Urinary bladder (tissue), 4 donors: ENCODE results near the gene GEMIN7. TPM values are rescaled to one million over a fixed set of nuclear protein-coding genes. Genes with fewer than 3 reads are reported as not detected.

Experiments
- DNase-seq: peaks from one replicate; pipeline ENCODE4 v3.0.0-alpha.2; 2015; ENCODE audit errors: extremely low spot score
- H3K27ac ChIP-seq: one replicate; pipeline ENCODE4 v1.5.1; 2013; ENCODE audit warnings: low read depth, mild to moderate bottlenecking, moderate library complexity
- H3K36me3 ChIP-seq: one replicate; pipeline ENCODE4 v1.6.1; 2013; ENCODE audit warnings: mild to moderate bottlenecking, moderate library complexity; ENCODE audit not compliant: insufficient read depth
- H3K4me1 ChIP-seq: one replicate; pipeline ENCODE4 v1.6.1; 2013; ENCODE audit warnings: mild to moderate bottlenecking, moderate library complexity; ENCODE audit not compliant: insufficient read depth
- H3K4me3 ChIP-seq: one replicate; pipeline ENCODE4 v1.5.1; 2013; ENCODE audit warnings: low read depth, low read length
- WGBS: extraction: QIAGEN DNeasy Blood & Tissue Kit; methylation state at CpG from one replicate; pipeline ENCODE4 v1.1.7; 2013; 5-methylcytosine and 5-hydroxymethylcytosine counted together
- polyA plus RNA-seq: library from polyadenylated mRNA; stranded (reverse); fragments of 200-250 nt; gene quantifications from one replicate; pipeline ENCODE4 v1.2.3, GENCODE V29; 2013
- total RNA-seq: library from RNA; depleted of rRNA; stranded (reverse); fragments of >200 nt; gene quantifications from one replicate; pipeline ENCODE4 v1.2.3, GENCODE V29; 2014
- donor health status: healthy with polysubstance abuse.
- donor health status: healthy.

GEMIN7 gene
- total and polyA plus RNA-seq, 2 donors = 10.4 to 23.6 TPM

DNA sequence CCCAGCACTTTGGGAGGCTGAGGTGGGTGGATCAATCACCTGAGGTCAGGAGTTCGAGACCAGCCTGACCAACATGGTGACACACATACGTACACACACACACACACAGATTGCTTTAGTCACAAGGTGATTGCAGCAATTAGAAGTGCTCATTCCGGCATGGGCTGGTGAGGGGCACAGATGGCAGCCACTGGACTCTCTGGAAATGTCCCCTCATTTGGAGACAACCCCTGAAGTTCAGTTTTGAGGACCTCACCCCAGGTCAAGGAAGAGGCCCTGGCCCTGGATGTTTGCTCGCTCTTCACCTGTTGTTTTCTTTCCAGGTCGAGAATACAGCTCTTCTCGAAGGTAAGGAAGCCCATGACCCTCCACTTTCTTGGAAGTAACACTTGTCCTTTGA, 8.8 kb upstream of the GEMIN7 start:
- no peak overlapping the region for H3K27ac ChIP-seq
- H3K4me3 ChIP-seq = no peak overlapping the region
- WGBS = 91% methylated on average over 6 of the region's 6 CpGs
- no peaks in the 10 kb centered on the region for H3K4me1 ChIP-seq
- DNase-seq = no peak
- H3K36me3 ChIP-seq = peaks cover 15% of the 10 kb centered on the region

GRCh38 chr19:45070861-45071544, 8.1 kb upstream of the GEMIN7 start:
- no peak for DNase-seq
- WGBS = 79% methylated on average over 19 of the region's 19 CpGs
- Histone ChIP-seq H3K36me3 (peaks cover 15% of the 10 kb centered on the region), H3K4me1 (no peaks in the 10 kb centered on the region), H3K4me3 (no peak overlapping the region), H3K27ac (no peak overlapping the region)

- Histone ChIP-seq H3K36me3 (peaks cover 15% of the 10 kb centered on the region), H3K4me1 (no peaks in the 10 kb centered on the region), H3K4me3 (no peak overlapping the region), H3K27ac (no peak overlapping the region)
- 88% methylated on average over 25 of the region's 25 CpGs for WGBS
- DNase-seq = no peak
Observed at GRCh38 chr19:45071545-45071938, 7.5 kb upstream of the GEMIN7 start.

DNA sequence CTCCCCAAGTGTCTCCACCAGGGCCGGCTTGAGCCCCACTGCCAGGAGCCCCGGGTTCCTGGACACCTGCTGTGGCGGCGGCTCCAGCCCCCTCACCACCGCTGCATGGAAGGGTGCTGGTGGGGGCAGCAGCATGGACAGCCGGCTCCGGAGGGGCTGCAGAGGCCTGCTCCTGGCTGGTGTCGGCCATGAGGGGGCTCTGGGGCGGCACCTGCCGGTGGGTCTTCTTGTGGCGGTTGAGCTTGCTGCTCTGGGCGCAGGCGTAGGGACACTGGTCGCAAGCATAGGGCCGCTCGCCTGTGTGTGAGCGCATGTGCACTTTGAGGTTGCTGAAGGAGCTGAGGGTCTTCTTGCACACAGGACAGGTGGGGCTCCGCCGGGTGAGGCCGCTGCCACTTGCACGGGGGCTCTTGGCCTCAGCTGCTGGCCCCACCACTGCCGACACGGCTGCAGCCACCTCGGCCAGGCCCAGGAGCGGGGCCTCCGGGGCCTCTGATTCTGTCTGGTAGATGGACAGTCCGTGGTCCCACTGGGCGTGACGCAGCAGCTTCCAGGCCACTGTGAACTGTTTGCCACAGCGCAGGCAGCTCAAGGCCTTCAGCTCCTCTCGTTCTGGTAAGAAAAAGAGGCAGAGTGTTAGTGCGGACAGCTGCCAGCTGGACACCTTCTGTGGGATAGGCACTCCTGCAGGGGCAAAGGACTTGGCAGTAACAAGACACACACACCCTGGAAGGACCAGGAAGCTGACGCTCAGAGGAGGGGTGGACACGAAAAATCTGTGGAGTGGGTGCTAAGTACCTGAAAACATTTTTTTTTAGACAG, 6.9 kb upstream of the GEMIN7 start:
- WGBS = 83% methylated on average over 34 of the region's 34 CpGs
- no peaks in the 10 kb centered on the region for H3K4me1 ChIP-seq
- DNase-seq = no peak
- H3K36me3 ChIP-seq = peaks cover 14% of the 10 kb centered on the region
- H3K4me3 ChIP-seq = no peak overlapping the region
- no peak overlapping the region for H3K27ac ChIP-seq

DNA sequence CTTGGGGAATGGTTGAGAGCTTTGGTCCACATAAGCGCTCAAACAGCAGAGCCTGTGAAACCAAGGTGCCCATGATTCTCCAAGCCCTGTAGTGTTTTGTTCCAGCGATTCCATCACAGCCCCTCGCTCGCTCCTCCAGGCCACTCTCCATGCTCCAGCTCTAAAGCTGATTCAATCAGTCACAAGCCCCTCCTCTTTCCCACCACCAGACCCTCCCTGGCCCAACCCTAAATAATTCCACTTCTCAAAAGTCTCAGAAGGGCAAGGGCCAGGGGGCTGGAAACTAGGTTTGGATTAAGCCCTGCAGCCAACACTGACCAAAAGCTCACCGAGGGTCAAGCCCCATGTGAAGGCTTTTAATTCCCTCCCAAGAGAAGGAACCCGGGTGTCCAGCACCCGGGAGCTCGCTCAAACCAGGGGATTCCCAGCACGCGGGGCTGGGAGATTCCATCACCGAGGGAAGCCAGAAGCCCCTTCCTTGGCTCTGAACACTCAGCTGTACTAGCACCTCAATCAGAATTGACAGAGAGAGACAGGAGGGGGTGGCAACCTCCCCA, 4.2 kb upstream of the GEMIN7 start:
- WGBS = 54% methylated on average over 11 of the region's 11 CpGs
- Histone ChIP-seq H3K36me3 (peaks cover 4% of the 10 kb centered on the region), H3K4me1 (no peaks in the 10 kb centered on the region), H3K27ac (peak overlapping the region; percentile 27), H3K4me3 (peak overlapping the region; percentile 50)
- no peak for DNase-seq

DNA sequence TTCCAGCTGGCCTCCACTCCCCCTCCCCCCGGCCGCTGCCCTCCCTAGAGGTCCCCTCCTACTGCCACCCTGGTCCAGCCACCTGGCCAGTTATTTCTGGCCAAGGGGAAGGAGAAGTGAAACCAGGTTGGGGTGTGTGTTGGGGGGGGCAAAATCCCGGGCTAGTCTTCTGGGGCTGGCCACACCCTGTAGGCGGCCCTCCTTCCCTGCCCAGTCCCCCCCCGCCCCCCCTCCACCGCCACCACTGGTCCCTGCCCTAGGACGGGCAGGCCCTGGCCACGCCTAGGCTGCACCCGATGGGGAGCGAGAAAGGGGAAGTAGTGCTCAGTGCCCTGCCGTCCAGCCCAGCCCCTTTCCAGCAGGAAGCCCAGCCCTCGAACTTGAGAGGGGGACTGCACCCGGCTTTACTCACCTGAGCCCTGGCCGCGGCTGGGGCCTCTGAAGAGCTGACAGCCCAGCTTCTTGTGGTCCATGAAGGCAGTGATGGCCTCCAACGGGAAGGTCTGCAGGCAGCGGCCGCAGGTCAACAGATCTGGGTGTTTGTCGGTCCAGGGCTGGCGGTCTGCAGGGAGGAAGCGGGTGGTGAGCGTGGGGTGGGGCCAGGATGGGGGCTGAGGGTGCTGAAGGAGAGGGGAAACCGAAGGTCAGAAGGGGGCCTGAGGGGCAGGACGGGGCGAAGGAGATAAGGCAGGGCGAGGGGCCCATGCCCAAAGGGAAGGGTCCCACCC, 3.6 kb upstream of the GEMIN7 start:
- Histone ChIP-seq H3K4me1 (no peaks in the 10 kb centered on the region), H3K4me3 (peak overlapping the region; percentile 50), H3K36me3 (peaks cover 4% of the 10 kb centered on the region), H3K27ac (peak overlapping the region; percentile 69)
- 14% methylated on average over 25 of the region's 26 CpGs for WGBS
- DNase-seq = no peak

- H3K36me3 ChIP-seq = peaks cover 3% of the 10 kb centered on the region
- H3K4me3 ChIP-seq = peak within 1 kb of the TSS; percentile 50
- no peaks in the 10 kb centered on the region for H3K4me1 ChIP-seq
- WGBS = 2% methylated on average over 81 of the region's 81 CpGs
- H3K27ac ChIP-seq = peak within 1 kb of the TSS; percentile 69
- no peak for DNase-seq
Observed at GRCh38 chr19:45076029-45076850, 2.8 kb upstream of the GEMIN7 start, which contains the start of gene ZNF296. Gene ZNF296, minus strand, starts transcription at chr19:45076478. Its CDS starts 105 bp downstream, at chr19:45076373.

DNA sequence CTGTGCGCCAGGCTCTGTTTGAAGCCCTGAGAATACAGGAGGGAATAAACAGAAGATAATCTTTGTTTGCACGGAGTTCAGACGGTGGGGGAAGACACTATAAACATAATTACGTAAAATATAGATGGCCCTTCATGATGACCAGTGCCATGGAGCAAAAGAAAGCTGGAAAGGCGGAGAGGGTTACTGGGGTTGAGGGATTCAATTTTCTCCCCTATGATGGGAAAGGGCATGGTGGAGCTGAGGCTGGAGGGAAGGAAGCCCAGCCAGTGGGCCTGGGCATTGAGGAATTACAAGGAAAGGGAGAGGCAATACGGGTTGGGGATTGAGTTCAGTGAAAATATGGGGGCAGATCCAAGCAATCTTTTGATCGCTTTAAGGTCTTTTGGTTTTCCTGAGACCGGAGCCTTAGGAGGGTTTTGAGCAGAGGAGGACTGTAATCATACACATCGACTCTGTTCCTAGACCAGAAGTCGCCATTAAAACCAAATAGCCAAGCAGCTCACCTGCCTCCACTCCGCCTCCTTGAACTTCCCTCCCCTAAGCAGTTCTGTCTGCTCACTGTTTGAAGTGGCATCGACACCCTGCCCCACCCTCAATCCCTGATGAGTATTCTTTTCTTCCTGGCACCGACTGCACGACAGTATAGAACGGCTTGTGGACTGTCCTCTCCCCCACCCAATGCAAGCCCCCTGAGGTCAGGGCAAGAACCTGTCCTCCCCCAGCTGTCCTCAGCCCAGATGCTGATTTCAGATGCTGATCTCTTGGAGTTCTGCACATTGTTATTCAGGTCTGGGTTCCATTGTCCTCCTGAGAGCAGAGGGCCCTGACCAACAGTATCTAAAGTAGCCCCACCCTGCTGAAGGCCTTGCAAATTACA, 2.0 kb upstream of the GEMIN7 start:
- Histone ChIP-seq H3K4me3 (peak overlapping the region; percentile 50), H3K4me1 (no peaks in the 10 kb centered on the region), H3K27ac (no peak overlapping the region), H3K36me3 (no peaks in the 10 kb centered on the region)
- 66% methylated on average over 15 of the region's 15 CpGs for WGBS
- no peak for DNase-seq

DNA sequence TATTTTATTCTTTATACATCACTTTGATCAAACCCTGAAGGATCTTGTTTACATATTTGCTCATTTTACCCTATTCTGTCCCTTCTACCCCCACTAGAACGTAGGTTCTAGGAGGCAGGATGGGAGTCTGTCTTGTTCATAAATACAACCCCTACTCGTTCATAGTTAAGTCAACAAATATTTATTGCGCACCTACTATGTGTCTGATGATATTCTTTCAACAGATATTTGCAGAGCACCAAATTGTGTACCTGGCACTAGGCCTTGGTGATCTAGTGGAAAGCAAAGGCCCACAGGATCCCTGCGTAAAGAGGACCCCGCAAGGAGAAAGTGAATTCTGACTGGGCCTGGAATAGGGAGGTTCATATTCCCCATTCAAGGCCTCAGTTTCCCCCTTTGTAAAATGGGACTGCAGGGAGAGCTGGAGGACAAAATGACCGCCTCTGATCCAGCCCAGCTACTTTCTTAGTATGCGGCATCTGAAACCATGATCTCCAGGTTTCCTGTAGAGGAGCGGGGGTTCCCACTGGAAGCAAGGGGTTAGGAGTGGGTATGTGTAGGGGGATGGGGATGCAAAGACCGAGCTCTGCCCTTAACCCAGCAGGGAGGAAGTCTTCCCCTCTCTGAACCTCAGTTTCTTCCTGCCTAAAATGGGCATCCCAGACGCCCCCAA, 534 bp upstream of the GEMIN7 start:
- WGBS = 59% methylated on average over 10 of the region's 10 CpGs
- H3K4me3 ChIP-seq = peak overlapping the region; percentile 75
- no peaks in the 10 kb centered on the region for H3K4me1 ChIP-seq
- no peaks in the 10 kb centered on the region for H3K36me3 ChIP-seq
- H3K27ac ChIP-seq = no peak overlapping the region
- no peak for DNase-seq

DNA sequence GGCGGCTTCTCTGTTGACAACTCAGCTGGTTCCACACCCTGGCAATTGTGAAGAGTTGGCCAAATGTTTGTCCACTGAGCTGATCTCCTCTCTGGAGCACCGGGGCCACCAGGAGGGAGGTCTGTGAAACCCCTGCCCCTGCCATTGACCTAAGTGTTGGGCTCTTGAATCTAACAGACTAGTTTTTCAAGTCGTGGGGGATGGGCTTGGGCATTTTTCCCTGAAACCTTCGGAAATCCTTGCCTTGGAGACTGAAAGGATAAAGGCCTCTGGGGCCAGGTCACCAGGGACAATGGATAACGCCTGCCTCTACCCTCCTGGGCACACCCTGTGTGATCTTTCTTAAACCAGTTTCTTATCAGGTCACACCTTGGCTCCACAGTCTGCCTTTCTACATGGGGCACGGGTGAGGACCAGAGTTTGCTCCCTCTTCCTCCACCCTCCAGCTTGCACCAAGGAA, 881 bp downstream of the GEMIN7 start:
- Histone ChIP-seq H3K4me3 (peak overlapping the region; percentile 75), H3K27ac (no peak overlapping the region), H3K36me3 (no peaks in the 10 kb centered on the region), H3K4me1 (no peaks in the 10 kb centered on the region)
- WGBS = 8% methylated on average over 6 of the region's 6 CpGs
- no peak for DNase-seq

GRCh38 chr19:45082170-45082569, 3.1 kb downstream of the GEMIN7 start:
- no peaks in the 10 kb centered on the region for H3K4me1 ChIP-seq
- H3K36me3 ChIP-seq = no peaks in the 10 kb centered on the region
- H3K27ac ChIP-seq = no peak overlapping the region
- H3K4me3 ChIP-seq = no peak overlapping the region
- no peak for DNase-seq
- 92% methylated on average over 5 of the region's 5 CpGs for WGBS

GRCh38 chr19:45086480-45086879, 7.4 kb downstream of the GEMIN7 start:
- Histone ChIP-seq H3K4me3 (no peak overlapping the region), H3K27ac (no peak overlapping the region), H3K36me3 (no peaks in the 10 kb centered on the region), H3K4me1 (no peaks in the 10 kb centered on the region)
- WGBS = 91% methylated on average over 4 of the region's 4 CpGs
- DNase-seq = no peak
